Breast epithelium (tissue), 4 donors: Measurements from ENCODE around the gene DOLPP1. TPM values are rescaled to one million over a fixed set of nuclear protein-coding genes. Genes with fewer than 3 reads are reported as not detected.

ENCODE experiments used
- DNase-seq, 2 donors: peaks; one replicate each; pipeline ENCODE4 v3.0.0-alpha.2; 2019; ENCODE audit warnings: low spot score in 2 of 2
- H3K27ac ChIP-seq, 2 donors: fragments of 200-600 bp; sonication (generic) in 1 of 2; one replicate each; pipeline ENCODE4 v1.5.1; 2016 to 2019; ENCODE audit warnings: mild to moderate bottlenecking in 1 of 2
- H3K27me3 ChIP-seq, 2 donors: fragments of 200-600 bp; sonication (generic) in 1 of 2; one replicate each; pipeline versions ENCODE4 v1.5.1 to v1.6.0; 2017 to 2019; ENCODE audit warnings: control low read depth in 1 of 2, mild to moderate bottlenecking in 1 of 2
- H3K36me3 ChIP-seq: fragments of 200-600 bp; one replicate; pipeline ENCODE4 v1.5.1; 2019
- H3K4me1 ChIP-seq, 2 donors: fragments of 200-600 bp; sonication (generic); one replicate each; pipeline ENCODE4 v1.5.1; 2016 to 2019; ENCODE audit warnings: control low read depth in 1 of 2
- H3K4me3 ChIP-seq, 3 donors: fragments of 200-600 bp; sonication (generic); 1 replicate in 2 of 3; 2 replicates in 1 of 3; pipeline ENCODE4 v1.5.1; 2016 to 2019; ENCODE audit warnings: mild to moderate bottlenecking in 3 of 3, moderate library complexity in 2 of 3
- H3K9me3 ChIP-seq, 2 donors: fragments of 200-600 bp; sonication (generic) in 1 of 2; one replicate each; pipeline ENCODE4 v1.5.1; 2016 to 2019; ENCODE audit warnings: control low read depth in 1 of 2
- CTCF ChIP-seq, 3 donors: fragments of 450-650 bp; IDR thresholded peaks; one replicate each; pipeline ENCODE4 v1.5.1; 2016 to 2017; ENCODE audit warnings: antibody characterized with exemption in 3 of 3, mild to moderate bottlenecking in 3 of 3, moderate library complexity in 3 of 3
- POLR2A ChIP-seq: fragments of 450-650 bp; IDR thresholded peaks from one replicate; pipeline ENCODE4 v1.6.1; 2016; ENCODE audit warnings: antibody characterized with exemption, mild to moderate bottlenecking, moderate library complexity
- POLR2AphosphoS5 ChIP-seq, 3 donors: sonication (generic); formaldehyde crosslinking; IDR thresholded peaks; one replicate each; pipeline ENCODE4 v1.6.1; 2017; ENCODE audit warnings: antibody characterized with exemption in 3 of 3
- intact Hi-C: fragments of 100-400 bp; cut with DNase I; formaldehyde crosslinking; loops from one replicate; pipeline ENCODE4 v1.15.1; 2023; ENCODE audit warnings: low total_unique reads
- total RNA-seq, 3 donors: library from RNA; depleted of rRNA; stranded (reverse); fragments of >200 nt; gene quantifications; one replicate each; pipeline ENCODE4 v1.1.0, GENCODE V29; 2016

The DOLPP1 gene
- total RNA-seq, 3 donors from 2014 or later: 5.6 to 9.2 (median 8.6) TPM

GRCh38 chr9:129036241-129036922, 44.5 kb upstream of the DOLPP1 start, which contains the start of gene MIGA2:
TSS of gene MIGA2 (plus strand) at chr9:129036626. CDS start at chr9:129040595, 3,969 bp downstream.
- Histone ChIP-seq H3K4me3 (peak within 1 kb of the TSS; percentile 72 to 94 (median 90)), H3K36me3 (no peaks in the 10 kb centered on the region), H3K27me3 (no peaks in the 10 kb centered on the region), H3K27ac (peak within 1 kb of the TSS; percentile 79 to 84), H3K9me3 (no peaks in the 10 kb centered on the region), H3K4me1 (peaks cover 7 to 13% of the 10 kb centered on the region in 2 donors)
- intact Hi-C loops: no loop called here
- TF ChIP-seq POLR2A (peak; percentile 83), POLR2AphosphoS5 (IDR thresholded peaks at IDR 0.05) (peak; percentile 76 to 84 (median 83)), CTCF (IDR thresholded peaks at IDR 0.05) (peak in 1 of 3 donors; percentile 6)
- DNase-seq: peak; percentile 96 to 99

- intact Hi-C loops: no loop called here
- no peak for DNase-seq
- Histone ChIP-seq H3K36me3 (peaks cover under 1% of the 10 kb centered on the region), H3K9me3 (no peaks in the 10 kb centered on the region), H3K4me3 (peak overlapping the region; percentile 72 to 94 (median 90)), H3K4me1 (peaks cover 7 to 13% of the 10 kb centered on the region in 2 donors), H3K27me3 (no peaks in the 10 kb centered on the region), H3K27ac (peak overlapping the region; percentile 79)
- TF ChIP-seq POLR2AphosphoS5 (IDR thresholded peaks at IDR 0.05) (no peak), POLR2A (no peak), CTCF (IDR thresholded peaks at IDR 0.05) (no peak)
Measured at GRCh38 chr9:129036923-129037766, 43.8 kb upstream of the DOLPP1 start.

GRCh38 chr9:129037767-129038098, 43.2 kb upstream of the DOLPP1 start:
- Histone ChIP-seq H3K4me3 (peak overlapping the region; percentile 72 to 94 (median 90)), H3K27ac (peak overlapping the region; percentile 22 to 79), H3K36me3 (peaks cover 5% of the 10 kb centered on the region), H3K4me1 (peaks cover 7 to 13% of the 10 kb centered on the region in 2 donors), H3K9me3 (no peaks in the 10 kb centered on the region), H3K27me3 (no peaks in the 10 kb centered on the region)
- intact Hi-C loops: no loop called here
- DNase-seq: no peak
- TF ChIP-seq CTCF (IDR thresholded peaks at IDR 0.05): no peak
- no peak for TF ChIP-seq POLR2A
- no peak for TF ChIP-seq POLR2AphosphoS5 (IDR thresholded peaks at IDR 0.05)

GRCh38 chr9:129038109-129038852, 42.6 kb upstream of the DOLPP1 start:
- peaks cover 7 to 13% of the 10 kb centered on the region in 2 donors for H3K4me1 ChIP-seq
- H3K27me3 ChIP-seq: no peaks in the 10 kb centered on the region
- peak overlapping the region in 2 of 3 donors; percentile 72 to 94 for H3K4me3 ChIP-seq
- intact Hi-C loops: no loop called here
- peak overlapping the region; percentile 22 to 79 for H3K27ac ChIP-seq
- no peaks in the 10 kb centered on the region for H3K9me3 ChIP-seq
- DNase-seq: no peak
- peaks cover 5% of the 10 kb centered on the region for H3K36me3 ChIP-seq
- TF ChIP-seq CTCF (IDR thresholded peaks at IDR 0.05): no peak
- TF ChIP-seq POLR2A: no peak
- TF ChIP-seq POLR2AphosphoS5 (IDR thresholded peaks at IDR 0.05): no peak
